ENCODE data around the gene TUSC2.
"Not testable (repeated sequence)": the region's sequence is repeated elsewhere in the genome, so short reads cannot be mapped to it uniquely, and the experiment has no call there.

Gene TUSC2

DNA sequence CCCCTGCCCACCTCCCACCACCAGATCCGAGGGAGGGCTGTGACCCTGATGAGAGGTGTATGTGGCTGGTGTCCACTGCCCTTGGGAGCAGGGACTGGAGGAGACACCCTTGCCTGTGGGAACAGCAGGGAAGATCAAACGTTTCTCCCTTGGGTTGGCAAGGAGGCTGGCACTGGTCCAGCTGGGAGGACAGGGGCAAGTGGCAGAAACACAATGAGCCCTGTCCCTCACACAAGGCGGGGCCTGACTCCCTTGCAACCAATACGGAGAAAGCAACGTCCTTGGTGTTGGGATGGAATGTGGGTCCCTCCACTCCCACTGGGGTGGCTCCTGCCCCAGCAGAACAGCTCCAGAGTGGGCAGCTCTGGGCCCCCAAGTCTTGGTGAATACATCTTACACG lies 10.7 kb downstream of the TUSC2 start:
- peaks cover 15% of the 10 kb centered on the region for H3K9me3 Mint-ChIP-seq
- H3K27ac Mint-ChIP-seq: peak overlapping the region; percentile 66
- no peak for DNase-seq
- peaks cover 52% of the 10 kb centered on the region for H3K4me1 Mint-ChIP-seq
- H3K27me3 Mint-ChIP-seq (ENCODE audit: low read depth, poor library complexity): peaks cover 3% of the 10 kb centered on the region
- H3K36me3 Mint-ChIP-seq (ENCODE audit: low read depth): peaks cover 50% of the 10 kb centered on the region
- no peak overlapping the region for H3K4me3 Mint-ChIP-seq
- TF ChIP-seq CTCF (IDR thresholded peaks at IDR 0.05): no peak

- DNase-seq: no peak
- H3K27me3 Mint-ChIP-seq (ENCODE audit: low read depth, poor library complexity): peaks cover 3% of the 10 kb centered on the region
- peaks cover 50% of the 10 kb centered on the region for H3K36me3 Mint-ChIP-seq (ENCODE audit: low read depth)
- H3K4me3 Mint-ChIP-seq: no peak overlapping the region
- no peak for TF ChIP-seq CTCF (IDR thresholded peaks at IDR 0.05)
- H3K9me3 Mint-ChIP-seq: peaks cover 15% of the 10 kb centered on the region
- peaks cover 52% of the 10 kb centered on the region for H3K4me1 Mint-ChIP-seq
- H3K27ac Mint-ChIP-seq: peak overlapping the region; percentile 94
Observed at GRCh38 chr3:50316657-50317242, 11.3 kb downstream of the TUSC2 start.

- Mint-ChIP-seq H3K4me3 (no peak overlapping the region), H3K36me3 (ENCODE audit: low read depth) (peaks cover 57% of the 10 kb centered on the region), H3K27ac (peak overlapping the region; percentile 74), H3K4me1 (peaks cover 43% of the 10 kb centered on the region), H3K9me3 (peaks cover 23% of the 10 kb centered on the region), H3K27me3 (ENCODE audit: low read depth, poor library complexity) (no peaks in the 10 kb centered on the region)
- TF ChIP-seq CTCF (IDR thresholded peaks at IDR 0.05): no peak
- no peak for DNase-seq
Observed at GRCh38 chr3:50314816-50315215, 13.2 kb downstream of the TUSC2 start.

- peak overlapping the region; percentile 62 for H3K27ac Mint-ChIP-seq
- H3K4me1 Mint-ChIP-seq: peaks cover 38% of the 10 kb centered on the region
- no peak for TF ChIP-seq CTCF (IDR thresholded peaks at IDR 0.05)
- peaks cover 28% of the 10 kb centered on the region for H3K9me3 Mint-ChIP-seq
- no peak overlapping the region for H3K4me3 Mint-ChIP-seq
- DNase-seq: no peak
- H3K36me3 Mint-ChIP-seq (ENCODE audit: low read depth): peaks cover 58% of the 10 kb centered on the region
- no peaks in the 10 kb centered on the region for H3K27me3 Mint-ChIP-seq (ENCODE audit: low read depth, poor library complexity)
Observed at GRCh38 chr3:50314342-50314741, 13.7 kb downstream of the TUSC2 start.

DNA sequence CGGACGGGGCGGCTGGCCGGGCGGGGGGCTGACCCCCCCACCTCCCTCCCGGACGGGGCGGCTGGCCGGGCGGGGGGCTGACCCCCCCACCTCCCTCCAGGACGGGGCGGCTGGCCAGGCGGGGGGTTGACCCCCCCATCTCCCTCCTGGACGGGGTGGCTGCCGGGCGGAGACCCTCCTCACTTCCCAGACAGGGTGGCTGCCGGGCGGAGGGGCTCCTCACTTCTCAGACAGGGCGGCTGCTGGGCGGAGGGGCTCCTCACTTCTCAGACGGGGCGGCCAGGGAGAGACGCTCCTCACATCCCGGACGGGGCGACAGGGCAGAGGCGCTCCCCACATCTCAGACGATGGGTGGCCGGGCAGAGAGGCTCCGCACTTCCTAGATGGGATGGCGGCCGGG lies 16.0 kb downstream of the TUSC2 start:
- H3K9me3 Mint-ChIP-seq: peaks cover 51% of the 10 kb centered on the region
- H3K36me3 Mint-ChIP-seq (ENCODE audit: low read depth): peaks cover 55% of the 10 kb centered on the region
- not testable (repeated sequence) for H3K4me3 Mint-ChIP-seq; H3K27ac Mint-ChIP-seq; H3K27me3 Mint-ChIP-seq (ENCODE audit: low read depth, poor library complexity); DNase-seq
- H3K4me1 Mint-ChIP-seq: peaks cover 16% of the 10 kb centered on the region

DNA sequence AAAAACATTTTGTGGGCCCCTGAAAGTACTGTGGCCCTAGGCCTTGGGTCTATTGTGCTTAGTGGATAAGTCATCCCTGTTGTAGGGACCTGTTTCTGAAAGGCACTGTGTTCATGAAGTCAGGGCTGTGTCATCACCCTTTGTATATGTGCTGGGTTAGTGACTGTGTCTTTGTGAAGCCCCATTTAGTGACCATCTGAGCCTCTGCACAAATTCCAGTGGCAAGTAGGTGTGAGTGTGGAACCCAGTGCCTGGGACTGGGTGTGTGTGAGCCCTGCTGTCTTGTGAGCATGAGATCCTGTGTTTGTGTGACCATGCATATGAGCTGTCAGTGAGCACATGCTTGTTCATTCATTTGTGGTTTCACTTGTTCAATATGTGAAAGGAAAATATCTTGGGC lies 23.4 kb downstream of the TUSC2 start:
- no peak overlapping the region for H3K27ac Mint-ChIP-seq
- H3K27me3 Mint-ChIP-seq (ENCODE audit: low read depth, poor library complexity): no peaks in the 10 kb centered on the region

More for the DNA sequence above, 23.4 kb downstream of the TUSC2 start:
- no peak for TF ChIP-seq CTCF (IDR thresholded peaks at IDR 0.05)
- DNase-seq: no peak
- H3K4me3 Mint-ChIP-seq: no peak overlapping the region
- peaks cover 41% of the 10 kb centered on the region for H3K9me3 Mint-ChIP-seq
- H3K4me1 Mint-ChIP-seq: peaks cover 22% of the 10 kb centered on the region
- peaks cover 21% of the 10 kb centered on the region for H3K36me3 Mint-ChIP-seq (ENCODE audit: low read depth)
